ENCODE data around the gene TULP4.
A peak's percentile ranks its signal among the peaks of the same experiment; 100 is the strongest.
"Not testable (repeated sequence)": the region's sequence is repeated elsewhere in the genome, so short reads cannot be mapped to it uniquely, and the experiment has no call there.

The TULP4 gene

DNA sequence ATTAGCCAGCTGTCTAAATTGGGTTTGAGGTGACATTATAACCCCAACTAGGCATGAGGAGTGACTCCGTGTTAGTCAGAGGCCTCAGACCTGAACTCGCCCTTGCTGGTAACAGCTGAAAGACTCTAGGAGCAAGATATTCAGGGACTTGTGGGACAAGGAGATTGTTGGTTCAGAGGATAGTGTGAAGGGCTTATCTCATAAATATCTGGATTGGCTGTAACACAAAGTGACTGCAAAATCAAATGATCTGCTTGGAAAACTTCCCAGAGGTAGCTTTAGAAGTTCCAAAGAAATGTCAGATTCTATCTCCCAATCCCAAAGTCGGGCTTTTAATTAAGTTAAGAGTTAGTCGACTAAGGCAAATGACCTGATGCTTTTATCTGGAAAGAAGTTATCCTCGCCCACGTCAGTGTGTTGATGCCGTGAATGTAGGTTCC is 72.4 kb downstream of the TULP4 start:
- TF ChIP-seq, protein P1, sequence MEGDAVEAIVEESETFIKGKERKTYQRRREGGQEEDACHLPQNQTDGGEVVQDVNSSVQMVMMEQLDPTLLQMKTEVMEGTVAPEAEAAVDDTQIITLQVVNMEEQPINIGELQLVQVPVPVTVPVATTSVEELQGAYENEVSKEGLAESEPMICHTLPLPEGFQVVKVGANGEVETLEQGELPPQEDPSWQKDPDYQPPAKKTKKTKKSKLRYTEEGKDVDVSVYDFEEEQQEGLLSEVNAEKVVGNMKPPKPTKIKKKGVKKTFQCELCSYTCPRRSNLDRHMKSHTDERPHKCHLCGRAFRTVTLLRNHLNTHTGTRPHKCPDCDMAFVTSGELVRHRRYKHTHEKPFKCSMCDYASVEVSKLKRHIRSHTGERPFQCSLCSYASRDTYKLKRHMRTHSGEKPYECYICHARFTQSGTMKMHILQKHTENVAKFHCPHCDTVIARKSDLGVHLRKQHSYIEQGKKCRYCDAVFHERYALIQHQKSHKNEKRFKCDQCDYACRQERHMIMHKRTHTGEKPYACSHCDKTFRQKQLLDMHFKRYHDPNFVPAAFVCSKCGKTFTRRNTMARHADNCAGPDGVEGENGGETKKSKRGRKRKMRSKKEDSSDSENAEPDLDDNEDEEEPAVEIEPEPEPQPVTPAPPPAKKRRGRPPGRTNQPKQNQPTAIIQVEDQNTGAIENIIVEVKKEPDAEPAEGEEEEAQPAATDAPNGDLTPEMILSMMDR (IDR thresholded peaks at IDR 0.05; ENCODE audit: control insufficient read depth, extremely low read depth, insufficient read depth): no peak
- DNase-seq (ENCODE audit: low read depth): peak; percentile 62
- H3K4me3 ChIP-seq (ENCODE audit: low read depth, low read length): no peak overlapping the region

DNA sequence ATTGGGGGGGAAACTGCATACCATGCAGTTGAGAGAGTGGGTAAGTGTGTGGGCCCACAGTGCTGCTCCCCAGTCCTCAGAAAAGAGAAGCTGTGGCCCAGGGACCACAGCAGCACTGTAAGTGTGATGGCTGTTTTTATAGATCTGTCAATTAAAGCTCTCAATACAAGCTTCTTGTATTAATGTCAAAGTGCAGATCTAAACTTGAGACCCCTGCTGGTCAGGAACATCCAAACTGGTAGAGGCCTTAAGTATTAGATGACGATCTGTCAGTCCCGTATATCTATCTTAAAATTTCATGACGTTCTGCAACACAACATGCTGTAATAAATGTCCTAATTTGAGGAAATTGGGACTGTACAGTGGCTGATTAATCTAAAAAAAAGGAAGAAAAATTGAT is 74.8 kb downstream of the TULP4 start:
- TF ChIP-seq, protein P1 (IDR thresholded peaks at IDR 0.05; ENCODE audit: control insufficient read depth, extremely low read depth, insufficient read depth): no peak
- H3K4me3 ChIP-seq (ENCODE audit: low read depth, low read length): no peak overlapping the region
- no peak for DNase-seq (ENCODE audit: low read depth)

DNA sequence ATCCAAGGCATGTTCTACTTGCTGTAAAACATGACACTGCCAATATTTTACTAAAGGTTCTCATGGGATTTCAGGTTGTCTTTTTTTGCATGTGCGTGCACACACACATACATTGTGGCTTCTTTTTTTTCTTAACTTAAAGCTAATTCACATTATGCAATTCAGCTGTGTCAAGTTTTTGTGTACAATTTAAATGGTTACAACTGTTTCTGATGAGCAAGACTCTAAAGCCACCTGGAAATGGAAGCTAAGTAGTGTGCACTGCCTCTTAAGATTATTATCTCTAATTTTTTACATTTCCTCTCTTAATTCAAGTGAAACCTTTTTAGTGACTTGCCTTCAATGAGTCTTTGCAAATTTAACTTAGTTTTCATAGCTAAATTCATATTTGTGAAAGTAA is 75.3 kb downstream of the TULP4 start:
- DNase-seq (ENCODE audit: low read depth): no peak
- TF ChIP-seq, protein P1 (IDR thresholded peaks at IDR 0.05; ENCODE audit: control insufficient read depth, extremely low read depth, insufficient read depth): no peak

DNA sequence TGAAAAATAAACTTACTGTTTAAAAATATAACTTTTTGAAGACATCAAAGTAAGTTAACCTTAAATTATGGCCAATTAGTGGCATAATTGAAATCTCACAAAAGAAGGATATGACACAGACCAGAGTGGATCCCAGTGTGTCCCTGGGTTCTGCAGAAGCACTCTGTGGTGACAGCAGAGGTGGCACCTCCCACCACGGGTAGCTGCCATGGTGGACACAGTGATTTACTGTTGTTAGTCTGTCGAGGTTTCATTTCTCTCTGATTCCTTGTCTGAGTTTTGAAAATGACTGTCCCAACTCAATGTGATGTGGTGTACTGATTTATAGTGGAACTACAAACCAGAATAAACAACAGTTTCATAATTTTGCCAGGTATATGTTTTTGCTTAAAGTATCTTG is 76.5 kb downstream of the TULP4 start:
- TF ChIP-seq, protein P1 (IDR thresholded peaks at IDR 0.05; ENCODE audit: control insufficient read depth, extremely low read depth, insufficient read depth): no peak
- no peak for DNase-seq (ENCODE audit: low read depth)
- no peak overlapping the region for H3K4me3 ChIP-seq (ENCODE audit: low read depth, low read length)

More for the DNA sequence above, 75.3 kb downstream of the TULP4 start:
- no peak overlapping the region for H3K4me3 ChIP-seq (ENCODE audit: low read depth, low read length)

DNA sequence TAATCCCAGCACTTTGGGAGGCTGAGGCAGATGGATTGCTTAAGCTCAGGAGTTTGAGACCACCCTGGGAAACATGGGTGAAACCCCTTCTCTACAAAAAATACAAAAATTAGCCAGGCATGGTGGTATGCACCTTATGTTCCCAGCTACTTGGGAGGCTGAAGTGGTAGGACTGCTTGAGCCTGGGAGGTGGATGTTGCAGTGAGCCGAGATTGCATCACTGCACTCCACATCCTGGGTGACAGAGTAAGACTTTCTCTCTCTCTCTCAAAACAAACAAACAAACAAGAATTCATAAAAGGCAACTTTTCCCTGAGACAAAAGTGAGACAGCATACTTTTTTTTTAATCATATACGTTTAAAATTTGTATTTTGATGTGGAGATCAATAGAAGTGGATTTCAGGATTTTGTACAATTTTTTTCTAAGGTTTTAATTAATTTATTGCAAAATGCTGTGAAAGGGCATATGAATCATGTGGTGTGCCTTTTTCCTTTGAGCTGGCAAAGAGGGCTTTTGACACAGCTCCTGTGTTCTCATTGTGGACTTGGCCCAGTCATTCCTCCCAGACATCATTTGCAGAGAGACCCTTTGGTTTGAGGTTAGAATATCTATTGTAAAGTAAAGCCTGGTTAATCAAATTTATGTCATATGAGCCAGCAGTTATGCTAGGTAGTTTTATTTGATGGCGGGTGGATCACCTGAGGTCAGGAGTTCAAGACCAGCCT is 77.1 kb downstream of the TULP4 start:
- H3K4me3 ChIP-seq (ENCODE audit: low read depth, low read length): no peak overlapping the region
- TF ChIP-seq, protein P1 (IDR thresholded peaks at IDR 0.05; ENCODE audit: control insufficient read depth, extremely low read depth, insufficient read depth): no peak
- no peak for DNase-seq (ENCODE audit: low read depth)

DNA sequence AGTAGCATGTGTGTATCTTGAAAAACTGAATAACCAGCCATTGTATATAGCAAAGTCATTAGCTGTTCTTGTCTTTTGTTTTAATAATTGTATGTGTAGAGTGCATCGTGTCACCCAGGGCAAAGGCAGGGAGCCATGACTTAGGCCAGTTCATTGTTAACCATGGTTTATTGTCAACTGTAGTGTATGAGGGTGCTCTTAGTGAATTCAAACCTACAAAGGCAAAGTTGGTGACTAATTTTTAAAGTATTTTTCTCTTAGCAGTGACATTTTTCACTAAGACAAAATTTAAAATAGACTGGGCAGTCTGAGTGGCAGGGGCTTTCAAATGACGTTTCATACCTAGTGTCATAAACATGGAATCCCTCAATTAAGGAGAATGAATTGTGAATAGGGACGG is 79.0 kb downstream of the TULP4 start:
- no peak overlapping the region for H3K4me3 ChIP-seq (ENCODE audit: low read depth, low read length)
- TF ChIP-seq, protein P1 (IDR thresholded peaks at IDR 0.05; ENCODE audit: control insufficient read depth, extremely low read depth, insufficient read depth): no peak
- DNase-seq (ENCODE audit: low read depth): no peak

DNA sequence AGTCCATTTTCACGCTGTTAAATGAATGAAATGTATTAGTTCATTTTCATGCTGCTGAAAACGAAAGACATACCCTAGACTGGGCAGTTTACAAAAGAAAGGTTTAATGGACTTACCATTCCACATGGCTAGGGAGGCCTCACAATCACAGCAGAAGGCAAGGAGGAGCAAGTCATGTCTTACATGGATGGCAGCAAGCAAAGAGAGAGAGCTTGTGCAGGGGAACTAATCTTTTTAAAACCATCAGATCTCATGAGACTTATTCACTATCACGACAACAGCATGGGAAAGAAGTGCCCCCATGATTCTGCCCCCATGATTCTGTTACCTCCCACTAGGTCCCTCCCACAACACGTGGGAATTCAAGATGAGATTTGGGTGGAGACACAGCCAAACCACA is 79.7 kb downstream of the TULP4 start:
- not testable (repeated sequence) for H3K4me3 ChIP-seq (ENCODE audit: low read depth, low read length)

More for the DNA sequence above, 79.7 kb downstream of the TULP4 start:
- DNase-seq (ENCODE audit: low read depth): not testable (repeated sequence)
